Right kidney (tissue), 1 donor: ENCODE measurements around the gene DEPP1.

ENCODE experiments used
- DNase-seq: peaks from one replicate; pipeline ENCODE4 v3.0.0-alpha.2; 2016

DEPP1 gene

GRCh38 chr10:44980309-44981171 lies 1.9 kb upstream of the DEPP1 start:
- no peak for DNase-seq

GRCh38 chr10:44979281-44980191 lies 927 bp upstream of the DEPP1 start:
- peak; percentile 10 for DNase-seq

- DNase-seq: no peak
Measured at GRCh38 chr10:44978213-44978569, 418 bp downstream of the DEPP1 start.

GRCh38 chr10:44977287-44978212 lies 1.1 kb downstream of the DEPP1 start:
- DNase-seq: peak; percentile 7

- DNase-seq: no peak
Measured at GRCh38 chr10:44976352-44977198, 2.0 kb downstream of the DEPP1 start.

GRCh38 chr10:44975431-44976331 lies 2.9 kb downstream of the DEPP1 start:
- peak; percentile 61 for DNase-seq

GRCh38 chr10:44974628-44975430 lies 3.8 kb downstream of the DEPP1 start:
- DNase-seq: peak; percentile 89

GRCh38 chr10:44974082-44974627 lies 4.5 kb downstream of the DEPP1 start:
- peak; percentile 10 for DNase-seq

- peak; percentile 17 for DNase-seq
Measured at GRCh38 chr10:44973323-44974081, 5.1 kb downstream of the DEPP1 start.

- DNase-seq: no peak
Measured at GRCh38 chr10:44972874-44973306, 5.7 kb downstream of the DEPP1 start.

- no peak for DNase-seq
Measured at GRCh38 chr10:44971935-44972757, 6.5 kb downstream of the DEPP1 start.

- no peak for DNase-seq
Measured at GRCh38 chr10:44971434-44971833, 7.2 kb downstream of the DEPP1 start.

GRCh38 chr10:44970812-44971395 lies 7.7 kb downstream of the DEPP1 start:
- DNase-seq: no peak

- DNase-seq: no peak
Measured at GRCh38 chr10:44969854-44970253, 8.8 kb downstream of the DEPP1 start.

GRCh38 chr10:44968500-44969400 lies 9.9 kb downstream of the DEPP1 start:
- no peak for DNase-seq

GRCh38 chr10:44968091-44968490 lies 10.5 kb downstream of the DEPP1 start:
- DNase-seq: no peak
